Measurements from ENCODE around the gene FBLN1.

DNA sequence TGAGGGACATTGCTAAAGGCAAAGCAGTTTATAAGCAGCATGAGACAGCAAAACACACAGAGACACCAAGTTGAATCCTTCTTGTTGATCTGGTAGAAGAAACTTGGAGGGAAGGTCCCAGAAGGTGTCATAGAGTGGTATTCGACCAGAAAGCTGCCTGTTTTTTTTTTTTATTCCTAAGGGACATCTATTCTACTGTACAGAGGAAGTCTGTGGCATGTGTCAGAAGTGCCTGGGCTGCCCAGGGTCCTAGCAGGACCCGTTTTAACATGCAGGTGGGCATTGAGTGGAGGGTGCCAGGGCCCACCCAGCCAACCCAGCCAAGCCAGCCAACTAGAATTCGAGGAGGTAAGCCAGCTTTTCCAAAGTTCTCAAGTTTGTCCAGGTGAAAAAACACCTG is 100.9 kb downstream of the FBLN1 start:
- TF ChIP-seq POLR2A (IDR thresholded peaks at IDR 0.05) (no peak), EP300 (IDR thresholded peaks at IDR 0.05; ENCODE audit: low read depth) (no peak), CTCF (IDR thresholded peaks at IDR 0.05) (no peak)

All from transverse colon (tissue), 3 donors.